Uterus (tissue), 4 donors: ENCODE measurements around the gene TMEM45A. TPM values are rescaled to one million over a fixed set of nuclear protein-coding genes. Genes with fewer than 3 reads are reported as not detected.
"Not testable (repeated sequence)": the region's sequence is repeated elsewhere in the genome, so short reads cannot be mapped to it uniquely, and the experiment has no call there.

Source experiments
- DNase-seq, 2 donors: peaks; one replicate each; pipeline ENCODE4 v3.0.0-alpha.2; 2019 to 2020
- H3K27ac ChIP-seq, 2 donors: fragments of 200-600 bp; sonication (generic); 1 replicate in 1 of 2; 2 replicates in 1 of 2; pipeline ENCODE4 v1.5.1; 2016 to 2018
- H3K27me3 ChIP-seq, 2 donors: fragments of 200-600 bp; sonication (generic); one replicate each; pipeline ENCODE4 v1.5.1; 2018 to 2019; ENCODE audit warnings: control low read depth in 1 of 2
- H3K36me3 ChIP-seq, 2 donors: fragments of 200-600 bp; sonication (generic); one replicate each; pipeline ENCODE4 v1.5.1; 2019; ENCODE audit warnings: control low read depth in 1 of 2
- H3K4me1 ChIP-seq, 2 donors: fragments of 200-600 bp; sonication (generic); one replicate each; pipeline ENCODE4 v1.5.1; 2018 to 2019; ENCODE audit warnings: control low read depth in 1 of 2
- H3K4me3 ChIP-seq, 2 donors: fragments of 200-600 bp; sonication (generic); 1 replicate in 1 of 2; 2 replicates in 1 of 2; pipeline ENCODE4 v1.5.1; 2018 to 2019; ENCODE audit warnings: mild to moderate bottlenecking in 1 of 2
- H3K9me3 ChIP-seq, 2 donors: fragments of 200-600 bp; sonication (generic); one replicate each; pipeline ENCODE4 v1.5.1; 2019; ENCODE audit warnings: control low read depth in 1 of 2
- POLR2A ChIP-seq, 2 donors: fragments of 450-650 bp; IDR thresholded peaks; one replicate each; pipeline ENCODE4 v1.6.1; 2016; ENCODE audit warnings: antibody characterized with exemption in 2 of 2, mild to moderate bottlenecking in 1 of 2, moderate library complexity in 1 of 2
- intact Hi-C: fragments of 100-400 bp; cut with DNase I; formaldehyde crosslinking; loops from one replicate; pipeline ENCODE4 v1.15.1; 2023; ENCODE audit warnings: low total_unique reads
- total RNA-seq, 4 donors: library from RNA; depleted of rRNA in 3 of 4; stranded (reverse); fragments of >200 nt in 3 of 4; gene quantifications; one replicate each; pipeline versions ENCODE4 v1.1.0 to v1.2.4, GENCODE V29; 2014 to 2023
- TF ChIP-seq, protein P1 (sequence below), 4 experiments: fragments of 200-600 bp in 2 of 4; fragments of 450-650 bp in 2 of 4; sonication (generic) in 2 of 4; IDR thresholded peaks; one replicate each; pipeline ENCODE4 v1.5.1; 2016 to 2019; ENCODE audit warnings: antibody characterized with exemption in 4 of 4, mild to moderate bottlenecking in 2 of 4, moderate library complexity in 1 of 4
- donor health status: DM: yes; HTN: yes; CAD: no.

TMEM45A gene
- total RNA-seq, 4 donors from 2014 or later, result 15.4 to 51.0 (median 28.3) TPM

DNA sequence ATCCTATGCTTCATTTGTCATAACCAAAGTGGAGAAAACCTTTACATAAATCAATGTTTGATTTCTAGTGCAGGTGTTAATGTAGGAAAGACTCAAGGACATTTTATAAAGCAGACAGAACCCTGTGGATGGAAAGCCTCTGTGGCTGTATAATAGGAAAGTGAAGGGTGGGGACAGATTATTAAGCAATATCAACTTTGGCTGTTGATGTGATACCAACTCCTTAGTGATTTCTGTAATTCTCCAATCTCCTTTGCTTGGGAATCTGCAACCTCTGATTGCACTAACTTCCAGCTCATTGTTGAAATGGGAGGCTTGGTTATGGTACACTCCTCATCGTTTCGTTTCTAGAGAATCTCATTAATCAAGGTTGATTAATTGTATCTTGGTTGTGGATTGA lies 87.7 kb downstream of the TMEM45A start:
- no peak for TF ChIP-seq POLR2A (IDR thresholded peaks at IDR 0.05)
- TF ChIP-seq, protein P1, sequence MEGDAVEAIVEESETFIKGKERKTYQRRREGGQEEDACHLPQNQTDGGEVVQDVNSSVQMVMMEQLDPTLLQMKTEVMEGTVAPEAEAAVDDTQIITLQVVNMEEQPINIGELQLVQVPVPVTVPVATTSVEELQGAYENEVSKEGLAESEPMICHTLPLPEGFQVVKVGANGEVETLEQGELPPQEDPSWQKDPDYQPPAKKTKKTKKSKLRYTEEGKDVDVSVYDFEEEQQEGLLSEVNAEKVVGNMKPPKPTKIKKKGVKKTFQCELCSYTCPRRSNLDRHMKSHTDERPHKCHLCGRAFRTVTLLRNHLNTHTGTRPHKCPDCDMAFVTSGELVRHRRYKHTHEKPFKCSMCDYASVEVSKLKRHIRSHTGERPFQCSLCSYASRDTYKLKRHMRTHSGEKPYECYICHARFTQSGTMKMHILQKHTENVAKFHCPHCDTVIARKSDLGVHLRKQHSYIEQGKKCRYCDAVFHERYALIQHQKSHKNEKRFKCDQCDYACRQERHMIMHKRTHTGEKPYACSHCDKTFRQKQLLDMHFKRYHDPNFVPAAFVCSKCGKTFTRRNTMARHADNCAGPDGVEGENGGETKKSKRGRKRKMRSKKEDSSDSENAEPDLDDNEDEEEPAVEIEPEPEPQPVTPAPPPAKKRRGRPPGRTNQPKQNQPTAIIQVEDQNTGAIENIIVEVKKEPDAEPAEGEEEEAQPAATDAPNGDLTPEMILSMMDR (IDR thresholded peaks at IDR 0.05), result no peak
- intact Hi-C loops, result no loop called here
- Histone ChIP-seq H3K4me1 (no peaks in the 10 kb centered on the region), H3K36me3 (no peaks in the 10 kb centered on the region), H3K27me3 (no peaks in the 10 kb centered on the region), H3K4me3 (no peak overlapping the region), H3K27ac (no peak overlapping the region), H3K9me3 (no peaks in the 10 kb centered on the region)
- no peak for DNase-seq

GRCh38 chr3:100581650-100582049 lies 89.2 kb downstream of the TMEM45A start:
- no peaks in the 10 kb centered on the region for H3K27me3 ChIP-seq
- peak overlapping the region in 1 of 2 donors; percentile 23 for H3K27ac ChIP-seq
- H3K36me3 ChIP-seq, result no peaks in the 10 kb centered on the region
- H3K9me3 ChIP-seq, result no peaks in the 10 kb centered on the region
- H3K4me3 ChIP-seq, result no peak overlapping the region
- intact Hi-C loops, result no loop called here
- no peak for DNase-seq
- TF ChIP-seq POLR2A (IDR thresholded peaks at IDR 0.05), result no peak
- TF ChIP-seq, protein P1 (IDR thresholded peaks at IDR 0.05), result no peak
- H3K4me1 ChIP-seq, result no peaks in the 10 kb centered on the region

DNA sequence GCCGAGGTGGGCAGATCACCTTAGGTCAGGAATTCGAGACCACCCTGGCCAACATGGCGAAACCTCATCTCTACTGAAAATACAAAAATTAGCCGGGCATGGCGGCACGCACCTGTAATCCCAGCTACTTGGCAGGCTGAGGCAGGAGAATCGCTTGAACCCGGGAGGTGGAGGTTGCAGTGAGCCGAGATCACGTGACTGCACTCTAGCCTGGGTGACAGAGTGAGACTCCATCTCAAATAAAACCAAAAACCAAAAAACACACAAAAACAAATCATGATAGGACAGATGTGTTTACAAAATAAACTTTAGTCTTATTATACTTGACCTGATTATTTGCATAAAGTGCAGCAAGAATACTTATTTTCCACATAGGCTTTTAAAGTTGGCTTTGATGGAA lies 89.7 kb downstream of the TMEM45A start:
- H3K4me3 ChIP-seq, DNase-seq, intact Hi-C loops, H3K36me3 ChIP-seq, H3K27me3 ChIP-seq, H3K4me1 ChIP-seq, H3K9me3 ChIP-seq: not testable (repeated sequence)
- H3K27ac ChIP-seq, result peak overlapping the region in 1 of 2 donors; percentile 10

DNA sequence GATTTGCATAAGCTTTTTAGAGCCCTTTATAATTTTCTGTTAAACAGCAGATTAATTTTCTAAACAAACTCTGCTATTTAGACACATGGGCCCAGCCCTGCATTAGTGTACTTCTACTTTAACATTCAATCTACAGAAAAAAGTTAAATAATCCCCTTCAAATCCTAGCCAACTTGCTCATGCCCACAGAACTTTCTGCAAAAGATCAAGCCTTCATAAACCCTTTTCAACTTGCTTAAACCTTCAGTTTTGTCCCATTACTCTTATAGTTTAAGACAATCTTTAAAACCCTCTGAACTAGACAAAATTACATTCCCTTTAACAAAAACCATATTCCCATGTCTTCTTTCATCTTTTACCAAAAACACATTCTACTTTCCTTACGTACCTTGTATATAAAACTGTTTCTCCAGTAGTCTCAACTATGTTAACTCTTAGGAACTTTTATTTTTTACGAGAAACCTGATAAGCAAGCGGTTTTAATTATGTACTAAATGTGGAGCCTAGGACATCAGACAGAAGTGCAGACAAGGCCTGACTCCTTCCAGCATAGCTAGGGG lies 91.8 kb downstream of the TMEM45A start:
- intact Hi-C loops, result no loop called here
- no peak for DNase-seq
- Histone ChIP-seq H3K27ac (no peak overlapping the region), H3K4me1 (no peaks in the 10 kb centered on the region), H3K4me3 (no peak overlapping the region), H3K27me3 (no peaks in the 10 kb centered on the region), H3K9me3 (no peaks in the 10 kb centered on the region), H3K36me3 (no peaks in the 10 kb centered on the region)
- TF ChIP-seq POLR2A (IDR thresholded peaks at IDR 0.05), result no peak
- TF ChIP-seq, protein P1 (IDR thresholded peaks at IDR 0.05), result no peak

DNA sequence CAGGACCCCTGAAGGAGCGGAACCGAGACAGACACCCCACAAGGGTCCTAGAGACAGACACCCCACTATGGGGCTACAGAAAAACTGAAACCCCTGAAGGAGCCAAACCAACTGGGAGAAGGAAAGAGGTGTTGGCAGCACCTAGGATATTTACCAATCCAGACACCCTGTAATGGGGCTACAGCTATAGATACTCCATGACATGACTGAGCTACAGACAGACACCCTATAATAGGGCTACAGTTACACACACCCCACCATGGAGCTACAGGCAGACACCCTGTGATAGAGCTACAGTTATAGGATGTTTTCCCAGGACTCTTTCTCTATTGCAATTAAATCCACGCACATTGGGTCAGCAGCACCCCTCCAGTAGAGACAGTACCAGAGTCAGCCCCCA lies 94.4 kb downstream of the TMEM45A start:
- Histone ChIP-seq H3K4me1 (no peaks in the 10 kb centered on the region), H3K36me3 (no peaks in the 10 kb centered on the region), H3K4me3 (no peak overlapping the region), H3K27ac (no peak overlapping the region), H3K9me3 (no peaks in the 10 kb centered on the region), H3K27me3 (no peaks in the 10 kb centered on the region)
- no peak for DNase-seq
- intact Hi-C loops, result no loop called here
- no peak for TF ChIP-seq POLR2A (IDR thresholded peaks at IDR 0.05)
- TF ChIP-seq, protein P1 (IDR thresholded peaks at IDR 0.05), result no peak

GRCh38 chr3:100588251-100588650 lies 95.8 kb downstream of the TMEM45A start:
- H3K27ac ChIP-seq, result no peak overlapping the region
- no peaks in the 10 kb centered on the region for H3K27me3 ChIP-seq
- TF ChIP-seq POLR2A (IDR thresholded peaks at IDR 0.05), result no peak
- TF ChIP-seq, protein P1 (IDR thresholded peaks at IDR 0.05), result no peak
- H3K4me3 ChIP-seq, result no peak overlapping the region
- no peak for DNase-seq
- no peaks in the 10 kb centered on the region for H3K4me1 ChIP-seq
- intact Hi-C loops, result no loop called here
- no peaks in the 10 kb centered on the region for H3K9me3 ChIP-seq
- H3K36me3 ChIP-seq, result no peaks in the 10 kb centered on the region
